GM23248 (cell line): ENCODE data around the gene C18orf32. TPM values are rescaled to one million over a fixed set of nuclear protein-coding genes. Genes with fewer than 3 reads are reported as not detected.

Source experiments
- DNase-seq: peaks from one replicate; pipeline ENCODE4 v3.0.0-alpha.2; 2015
- H2AFZ ChIP-seq: fragments of 200-600 bp; sonication (generic); 2 replicates; pipeline ENCODE4 v1.6.1; 2016; ENCODE audit warnings: antibody characterized with exemption
- H3F3A ChIP-seq: fragments of 200-600 bp; sonication (generic); 2 replicates; pipeline ENCODE4 v1.6.1; 2016; ENCODE audit warnings: mild to moderate bottlenecking, antibody characterized with exemption, mixed run types; ENCODE audit not compliant: insufficient read depth
- H3K27ac ChIP-seq: fragments of 200-600 bp; sonication (generic); 2 replicates; pipeline ENCODE4 v1.5.1; 2016; ENCODE audit warnings: mild to moderate bottlenecking
- H3K27me3 ChIP-seq: fragments of 200-600 bp; sonication (generic); replicated peaks from 2 replicates; pipeline ENCODE4 v1.6.1; 2016; ENCODE audit warnings: mild to moderate bottlenecking; ENCODE audit not compliant: insufficient read depth
- H3K36me3 ChIP-seq: fragments of 200-600 bp; sonication (generic); 2 replicates; pipeline ENCODE4 v1.6.1; 2016; ENCODE audit warnings: low read depth, mild to moderate bottlenecking
- H3K4me1 ChIP-seq: fragments of 200-600 bp; sonication (generic); 2 replicates; pipeline ENCODE4 v1.6.1; 2016; ENCODE audit warnings: mild to moderate bottlenecking; ENCODE audit not compliant: insufficient read depth
- H3K4me2 ChIP-seq: fragments of 200-600 bp; sonication (generic); one replicate; pipeline ENCODE4 v1.6.1; 2016; ENCODE audit warnings: mild to moderate bottlenecking; ENCODE audit not compliant: unreplicated experiment
- H3K4me3 ChIP-seq: fragments of 200-600 bp; sonication (generic); 2 replicates; pipeline ENCODE4 v1.5.1; 2016; ENCODE audit warnings: mild to moderate bottlenecking
- H3K79me2 ChIP-seq: fragments of 200-600 bp; sonication (generic); 2 replicates; pipeline ENCODE4 v1.6.1; 2016; ENCODE audit warnings: mild to moderate bottlenecking; ENCODE audit not compliant: insufficient read depth
- H3K9ac ChIP-seq: fragments of 200-600 bp; sonication (generic); 2 replicates; pipeline ENCODE4 v1.6.1; 2016; ENCODE audit warnings: mild to moderate bottlenecking
- H3K9me2 ChIP-seq: fragments of 200-600 bp; sonication (generic); 2 replicates; pipeline ENCODE4 v1.6.1; 2016; ENCODE audit warnings: mixed run types, mild to moderate bottlenecking, moderate library complexity; ENCODE audit not compliant: insufficient read depth
- H3K9me3 ChIP-seq: fragments of 200-600 bp; sonication (generic); one replicate; pipeline ENCODE4 v1.6.1; 2017; ENCODE audit warnings: low read depth
- H4K20me1 ChIP-seq: fragments of 200-600 bp; sonication (generic); 2 replicates; pipeline ENCODE4 v1.6.0; 2016; ENCODE audit not compliant: insufficient read depth
- EZH2 ChIP-seq: fragments of 200-600 bp; sonication (generic); IDR thresholded peaks from 2 replicates; pipeline ENCODE4 v1.6.1; 2018; ENCODE audit warnings: antibody characterized with exemption, mild to moderate bottlenecking; ENCODE audit not compliant: insufficient read depth, poor library complexity, severe bottlenecking
- EZH2phosphoT487 ChIP-seq: fragments of 200-600 bp; sonication (generic); IDR thresholded peaks from 2 replicates; pipeline ENCODE4 v1.6.1; 2018; ENCODE audit warnings: antibody characterized with exemption, moderate library complexity, mild to moderate bottlenecking, low read depth; ENCODE audit not compliant: insufficient read depth
- WGBS, 2 experiments: methylation state at CpG; one replicate each; pipeline ENCODE4 v1.1.6; 2015 to 2017; ENCODE audit warnings: low lambda C conversion rate in 2 of 2, low coverage in 1 of 2; ENCODE audit errors: missing lambda C conversion rate in 2 of 2; 5-methylcytosine and 5-hydroxymethylcytosine counted together
- in situ Hi-C: fragments of 300-500 bp; cut with MboI; formaldehyde crosslinking; loops from 2 replicates; pipeline ENCODE4 v1.15.0; 2020
- polyA plus RNA-seq: library from polyadenylated mRNA; unstranded; fragments of >200 nt; fragmentation: Nextera tagmentation; extraction: Ambion mirVana; gene quantifications from 2 replicates; pipeline ENCODE4 v1.2.1, GENCODE V29; 2016
- total RNA-seq: library from RNA; depleted of rRNA; stranded (reverse); fragments of >200 nt; shearing (Covaris generic); gene quantifications from 2 replicates; pipeline ENCODE4 v1.2.3, GENCODE V29; 2014

C18orf32 gene
- total and polyA plus RNA-seq, 2 experiments from 2014 or later: 43.7 to 77.0 TPM

GRCh38 chr18:49491534-49491856 lies 4.5 kb upstream of the C18orf32 start:
- H3K9me3 ChIP-seq: no peaks in the 10 kb centered on the region
- peak overlapping the region; percentile 100 for H3K4me3 ChIP-seq
- peaks cover 2% of the 10 kb centered on the region; the same call in 1 of the 2 replicates for H4K20me1 ChIP-seq
- H2AFZ ChIP-seq: no peak overlapping the region
- H3K4me1 ChIP-seq: peaks cover 35% of the 10 kb centered on the region
- WGBS, 2 experiments: 10 to 11% methylated on average over 7 of the region's 7 CpGs
- peak overlapping the region; percentile 97 for H3K27ac ChIP-seq
- H3K9ac ChIP-seq: peak overlapping the region; percentile 100
- no peak for DNase-seq
- peaks cover 62% of the 10 kb centered on the region for H3F3A ChIP-seq
- no peaks in the 10 kb centered on the region for H3K9me2 ChIP-seq
- TF ChIP-seq EZH2phosphoT487 (no peak), EZH2 (no peak)
- H3K36me3 ChIP-seq: peaks cover 41% of the 10 kb centered on the region
- H3K27me3 ChIP-seq: no peaks in the 10 kb centered on the region
- peak overlapping the region; percentile 91 for H3K4me2 ChIP-seq
- in situ Hi-C loops: no loop called here
- H3K79me2 ChIP-seq: peaks cover 34% of the 10 kb centered on the region

- Histone ChIP-seq H4K20me1 (peaks cover 2% of the 10 kb centered on the region; the same call in 1 of the 2 replicates), H3K27ac (peak overlapping the region; percentile 97), H3K36me3 (peaks cover 41% of the 10 kb centered on the region), H3K9me3 (no peaks in the 10 kb centered on the region), H2AFZ (no peak overlapping the region), H3F3A (peaks cover 67% of the 10 kb centered on the region), H3K9ac (peak overlapping the region; percentile 100), H3K9me2 (no peaks in the 10 kb centered on the region), H3K4me1 (peaks cover 40% of the 10 kb centered on the region), H3K4me3 (peak overlapping the region; percentile 100), H3K4me2 (peak overlapping the region; percentile 91), H3K79me2 (peaks cover 46% of the 10 kb centered on the region), H3K27me3 (no peaks in the 10 kb centered on the region)
- DNase-seq: peak; percentile 35
- TF ChIP-seq EZH2phosphoT487 (no peak), EZH2 (no peak)
- WGBS, 2 experiments: 65% methylated on average over 4 of the region's 4 CpGs
- in situ Hi-C loops: no loop called here
These were observed 3.3 kb upstream of the C18orf32 start for GRCh38 chr18:49490246-49490762.

- no peaks in the 10 kb centered on the region for H3K9me2 ChIP-seq
- peaks cover 70% of the 10 kb centered on the region for H3K79me2 ChIP-seq
- H3K27ac ChIP-seq: peak overlapping the region; percentile 97
- no peak for DNase-seq
- no peak overlapping the region for H2AFZ ChIP-seq
- no peaks in the 10 kb centered on the region for H3K9me3 ChIP-seq
- WGBS, 2 experiments: 73% methylated on average over 8 of the region's 8 CpGs
- peak overlapping the region; percentile 95 for H3K4me3 ChIP-seq
- peak overlapping the region; percentile 99 for H3K4me2 ChIP-seq
- H3K36me3 ChIP-seq: peaks cover 49% of the 10 kb centered on the region
- peak overlapping the region; percentile 91 for H3K9ac ChIP-seq
- TF ChIP-seq EZH2: no peak
- TF ChIP-seq EZH2phosphoT487: no peak
- no peaks in the 10 kb centered on the region for H3K27me3 ChIP-seq
- H3F3A ChIP-seq: peaks cover 56% of the 10 kb centered on the region
- H4K20me1 ChIP-seq: peaks cover 2% of the 10 kb centered on the region; the same call in 1 of the 2 replicates
- peaks cover 30% of the 10 kb centered on the region for H3K4me1 ChIP-seq
- in situ Hi-C loops: no loop called here
These were observed 777 bp upstream of the C18orf32 start for GRCh38 chr18:49487711-49488310.

- Histone ChIP-seq H3K9ac (peak overlapping the region; percentile 91), H3F3A (peaks cover 50% of the 10 kb centered on the region), H4K20me1 (peaks cover 2% of the 10 kb centered on the region; the same call in 1 of the 2 replicates), H3K27me3 (no peaks in the 10 kb centered on the region), H3K79me2 (peaks cover 71% of the 10 kb centered on the region), H3K27ac (peak overlapping the region; percentile 97), H3K9me3 (no peaks in the 10 kb centered on the region), H3K9me2 (no peaks in the 10 kb centered on the region), H3K4me3 (peak overlapping the region; percentile 95), H3K4me1 (peaks cover 27% of the 10 kb centered on the region), H2AFZ (peak overlapping the region; percentile 85), H3K36me3 (peaks cover 58% of the 10 kb centered on the region), H3K4me2 (peak overlapping the region; percentile 99)
- WGBS, 2 experiments: 1% methylated on average over 10 of the region's 10 CpGs
- TF ChIP-seq EZH2 (no peak), EZH2phosphoT487 (no peak)
- peak; percentile 50 for DNase-seq
- in situ Hi-C loops: no loop called here
These were observed 455 bp downstream of the C18orf32 start for GRCh38 chr18:49486606-49486952.
